HepG2 (cell line): ENCODE measurements around the gene BCAS3. TPM values are rescaled to one million over a fixed set of nuclear protein-coding genes. Genes with fewer than 3 reads are reported as not detected.

ENCODE experiments used
- CAMTA2 ChIP-seq: sonication (generic); formaldehyde crosslinking; IDR thresholded peaks from 2 replicates; pipeline ENCODE4 v1.4.0; 2020; ENCODE audit warnings: mild to moderate bottlenecking, missing genetic modification reagents, borderline replicate concordance
- CREM ChIP-seq, 2 experiments: sonication (generic) in 1 of 2; formaldehyde crosslinking in 1 of 2; IDR thresholded peaks; 2 replicates each; pipeline versions ENCODE4 v1.4.0 to v1.6.1; 2016 to 2020; ENCODE audit warnings: antibody characterized with exemption in 1 of 2, mild to moderate bottlenecking in 1 of 2, missing genetic modification reagents in 1 of 2
- GMEB2 ChIP-seq: IDR thresholded peaks from 2 replicates; pipeline ENCODE4 v1.6.1; 2016; ENCODE audit warnings: missing biosample characterization, missing genetic modification reagents, low read depth
- HBP1 ChIP-seq: IDR thresholded peaks from 2 replicates; pipeline ENCODE4 v1.6.1; 2016; ENCODE audit warnings: low read depth, control low read depth
- HNRNPH1 ChIP-seq: fragments of 200-400 bp; formaldehyde crosslinking; optimal IDR thresholded peaks from 2 replicates; pipeline ENCODE3; 2017; ENCODE audit warnings: mild to moderate bottlenecking, low read depth, low read length
- PAXIP1 ChIP-seq: sonication (generic); formaldehyde crosslinking; conservative IDR thresholded peaks from 2 replicates; pipeline ENCODE4 v1.4.0; 2020; ENCODE audit warnings: mild to moderate bottlenecking, missing genetic modification reagents, moderate library complexity
- RELA ChIP-seq: sonication (generic); formaldehyde crosslinking; IDR thresholded peaks from 2 replicates; pipeline ENCODE4 v1.4.0; 2020; ENCODE audit warnings: missing genetic modification reagents
- ZFP62 ChIP-seq: sonication (generic); formaldehyde crosslinking; IDR thresholded peaks from 2 replicates; pipeline ENCODE4 v1.4.0; 2020; ENCODE audit warnings: missing genetic modification reagents
- ZNF207 ChIP-seq: fragments of 450-650 bp; IDR thresholded peaks from 2 replicates; pipeline ENCODE4 v1.6.1; 2016; ENCODE audit warnings: antibody characterized with exemption, borderline replicate concordance
- ZNF335 ChIP-seq: sonication (generic); formaldehyde crosslinking; IDR thresholded peaks from 2 replicates; pipeline ENCODE4 v1.4.0; 2020; ENCODE audit warnings: missing genetic modification reagents
- polyA plus RNA-seq, 8 experiments: library from polyadenylated mRNA; depleted of rRNA in 3 of 8; stranded (reverse) in 7 of 8; unstranded in 1 of 8; fragments of >200 nt; fragmentation: Illumina TruSeq in 4 of 8; extraction: Trizol in 4 of 8; gene quantifications; 2 replicates each; pipeline versions ENCODE4 v1.2.1 to v1.2.3, GENCODE V29; 2011 to 2016; ENCODE audit warnings: low read depth in 4 of 8, missing spikeins in 1 of 8, mixed read lengths in 1 of 8; ENCODE audit not compliant: insufficient read depth in 1 of 8
- total RNA-seq, 5 experiments: library from RNA; depleted of rRNA; stranded (reverse); fragments of >200 nt; fragmentation: Illumina TruSeq; extraction: Trizol; gene quantifications; 2 replicates each; pipeline ENCODE4 v1.2.3, GENCODE V29; 2016; ENCODE audit warnings: low read depth in 1 of 5
- TF ChIP-seq, protein P1 (sequence below): sonication (generic); formaldehyde crosslinking; IDR thresholded peaks from 2 replicates; pipeline ENCODE4 v1.5.0; 2020; ENCODE audit warnings: missing genetic modification reagents

BCAS3 gene
- total and polyA plus RNA-seq, 2 of the 13 experiments (the other 11 are each of a cell fraction or from before 2014, with no cell fraction given) = 10.7 to 11.2 TPM

DNA sequence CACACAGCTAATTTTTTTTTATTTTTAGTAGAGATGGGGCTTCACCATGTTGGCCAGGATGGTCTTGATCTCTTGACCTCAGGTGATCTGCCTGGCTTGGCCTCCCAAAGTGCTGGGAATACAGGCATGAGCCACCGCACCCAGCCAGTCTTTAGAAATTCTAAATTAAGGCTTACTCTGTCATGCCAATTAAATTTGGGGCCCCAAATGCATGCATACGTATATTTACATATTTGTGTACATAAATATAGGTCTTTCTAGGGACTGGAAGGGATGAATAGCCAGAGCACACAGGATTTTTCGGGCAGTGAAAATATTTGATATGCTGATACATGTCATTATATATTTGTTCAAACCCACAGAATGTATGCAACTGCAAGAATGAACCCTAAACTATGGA, 105.1 kb downstream of the BCAS3 start (continued):
- TF ChIP-seq GMEB2 (CRISPR knock-in tag) = no peak
- TF ChIP-seq HBP1 = no peak
- TF ChIP-seq ZNF335 (CRISPR knock-in tag) = no peak
- no peak for TF ChIP-seq ZNF207
- TF ChIP-seq PAXIP1 (CRISPR knock-in tag) = no peak
- TF ChIP-seq CAMTA2 (CRISPR knock-in tag) = no peak
- TF ChIP-seq CREM (IDR thresholded peaks at IDR 0.05) = no peak
- no peak for TF ChIP-seq CREM (CRISPR knock-in tag; IDR thresholded peaks at IDR 0.05)
- TF ChIP-seq ZFP62 (CRISPR knock-in tag) = no peak
- TF ChIP-seq RELA (CRISPR knock-in tag) = no peak
- TF ChIP-seq HNRNPH1 = no peak
- TF ChIP-seq, protein P1, sequence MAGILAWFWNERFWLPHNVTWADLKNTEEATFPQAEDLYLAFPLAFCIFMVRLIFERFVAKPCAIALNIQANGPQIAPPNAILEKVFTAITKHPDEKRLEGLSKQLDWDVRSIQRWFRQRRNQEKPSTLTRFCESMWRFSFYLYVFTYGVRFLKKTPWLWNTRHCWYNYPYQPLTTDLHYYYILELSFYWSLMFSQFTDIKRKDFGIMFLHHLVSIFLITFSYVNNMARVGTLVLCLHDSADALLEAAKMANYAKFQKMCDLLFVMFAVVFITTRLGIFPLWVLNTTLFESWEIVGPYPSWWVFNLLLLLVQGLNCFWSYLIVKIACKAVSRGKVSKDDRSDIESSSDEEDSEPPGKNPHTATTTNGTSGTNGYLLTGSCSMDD (CRISPR knock-in tag) = no peak
- TF ChIP-seq, all 625 proteins: peak for 0
